Gastrocnemius medialis (tissue), 4 donors: Measurements from ENCODE around the gene NLK. TPM values are rescaled to one million over a fixed set of nuclear protein-coding genes. Genes with fewer than 3 reads are reported as not detected.

ENCODE experiments used
- ATAC-seq, 2 donors: fragments of 150-250 bp; one replicate each; pipeline ENCODE4 v1.9.1; 2016
- DNase-seq, 2 donors: peaks; one replicate each; pipeline ENCODE4 v3.0.0-alpha.2; 2019
- H3K27ac ChIP-seq, 4 donors: fragments of 200-600 bp; sonication (generic); 1 replicate in 1 of 4; 2 replicates in 3 of 4; pipeline ENCODE4 v1.5.1; 2016 to 2018; ENCODE audit warnings: mild to moderate bottlenecking in 2 of 4, moderate library complexity in 1 of 4
- H3K27me3 ChIP-seq, 3 donors: fragments of 200-600 bp; sonication (generic) in 2 of 3; 1 replicate in 1 of 3; 2 replicates in 2 of 3; pipeline versions ENCODE4 v1.5.1 to v1.6.0; 2016 to 2019; ENCODE audit warnings: mild to moderate bottlenecking in 1 of 3, moderate library complexity in 1 of 3
- H3K36me3 ChIP-seq, 2 donors: fragments of 200-600 bp; sonication (generic) in 1 of 2; one replicate each; pipeline ENCODE4 v1.5.1; 2017 to 2018
- H3K4me1 ChIP-seq, 2 donors: fragments of 200-600 bp; sonication (generic) in 1 of 2; one replicate each; pipeline ENCODE4 v1.5.1; 2016 to 2017; ENCODE audit warnings: mild to moderate bottlenecking in 2 of 2
- H3K4me3 ChIP-seq, 4 donors: fragments of 200-600 bp; sonication (generic) in 3 of 4; 1 replicate in 1 of 4; 2 replicates in 3 of 4; pipeline ENCODE4 v1.5.1; 2016 to 2019; ENCODE audit warnings: mild to moderate bottlenecking in 2 of 4
- H3K9me3 ChIP-seq, 3 donors: fragments of 200-600 bp; sonication (generic) in 2 of 3; 1 replicate in 1 of 3; 2 replicates in 2 of 3; pipeline ENCODE4 v1.5.1; 2016 to 2019
- CTCF ChIP-seq, 5 experiments: fragments of 450-650 bp in 3 of 5; fragments of 200-600 bp in 2 of 5; sonication (generic) in 2 of 5; IDR thresholded peaks in 4 of 5; conservative IDR thresholded peaks in 1 of 5; 1 replicate in 4 of 5; 2 replicates in 1 of 5; pipeline ENCODE4 v1.5.1; 2016 to 2019; ENCODE audit warnings: antibody characterized with exemption in 5 of 5, mild to moderate bottlenecking in 3 of 5, moderate library complexity in 3 of 5
- POLR2A ChIP-seq, 2 donors: fragments of 450-650 bp; IDR thresholded peaks; one replicate each; pipeline ENCODE4 v1.6.1; 2017; ENCODE audit warnings: antibody characterized with exemption in 2 of 2, mild to moderate bottlenecking in 2 of 2, moderate library complexity in 2 of 2
- in situ Hi-C, 4 donors: fragments of 200-750 bp; cut with MboI; loops; one replicate each; pipeline versions ENCODE4 v1.15.0 to v1.8.0; 2017; ENCODE audit warnings: low sequenced_read_pairs in 4 of 4
- intact Hi-C: fragments of 100-400 bp; cut with DNase I; formaldehyde crosslinking; loops from one replicate; pipeline ENCODE4 v1.15.1; 2023; ENCODE audit warnings: low total_unique reads
- total RNA-seq, 4 donors: library from RNA; depleted of rRNA; stranded (reverse); fragments of >200 nt; gene quantifications; one replicate each; pipeline versions ENCODE4 v1.1.0 to v1.2.3, GENCODE V29; 2016

NLK gene
- total RNA-seq, 4 donors from 2014 or later, result 6.5 to 11.0 (median 9.1) TPM

- in situ Hi-C loops, result no loop called here
- TF ChIP-seq POLR2A (IDR thresholded peaks at IDR 0.05) (no peak), CTCF (IDR thresholded peaks at IDR 0.05 in 4 of 5, conservative IDR thresholded peaks at IDR 0.05 in 1 of 5) (no peak)
- Histone ChIP-seq H3K9me3 (no peaks in the 10 kb centered on the region), H3K4me1 (no peaks in the 10 kb centered on the region), H3K27ac (no peak overlapping the region), H3K27me3 (no peaks in the 10 kb centered on the region), H3K36me3 (peaks cover 0 to 16% of the 10 kb centered on the region in 2 donors), H3K4me3 (no peak overlapping the region)
- ATAC-seq, result no peak
- no peak for DNase-seq
- intact Hi-C loops, result no loop called here
Observed at GRCh38 chr17:28127196-28127595, 84.7 kb downstream of the NLK start.

- ATAC-seq, result no peak
- H3K4me3 ChIP-seq, result no peak overlapping the region
- intact Hi-C loops, result no loop called here
- H3K27ac ChIP-seq, result no peak overlapping the region
- peaks cover 0 to 5% of the 10 kb centered on the region in 2 donors for H3K36me3 ChIP-seq
- in situ Hi-C loops, result no loop called here
- DNase-seq, result no peak
- H3K4me1 ChIP-seq, result no peaks in the 10 kb centered on the region
- H3K27me3 ChIP-seq, result no peaks in the 10 kb centered on the region
- TF ChIP-seq CTCF (IDR thresholded peaks at IDR 0.05 in 4 of 5, conservative IDR thresholded peaks at IDR 0.05 in 1 of 5) (no peak), POLR2A (IDR thresholded peaks at IDR 0.05) (no peak)
- H3K9me3 ChIP-seq, result no peaks in the 10 kb centered on the region
Observed at GRCh38 chr17:28128779-28129178, 86.3 kb downstream of the NLK start.

- no peak for ATAC-seq
- Histone ChIP-seq H3K27ac (no peak overlapping the region), H3K9me3 (no peaks in the 10 kb centered on the region), H3K4me1 (no peaks in the 10 kb centered on the region), H3K4me3 (no peak overlapping the region), H3K36me3 (no peaks in the 10 kb centered on the region), H3K27me3 (no peaks in the 10 kb centered on the region)
- in situ Hi-C loops (no loop called here), intact Hi-C loops (no loop called here)
- no peak for DNase-seq
- no peak for TF ChIP-seq POLR2A (IDR thresholded peaks at IDR 0.05)
- TF ChIP-seq CTCF (IDR thresholded peaks at IDR 0.05 in 4 of 5, conservative IDR thresholded peaks at IDR 0.05 in 1 of 5), result no peak
Observed at GRCh38 chr17:28130472-28130871, 88.0 kb downstream of the NLK start.

- no peaks in the 10 kb centered on the region for H3K27me3 ChIP-seq
- TF ChIP-seq CTCF (IDR thresholded peaks at IDR 0.05 in 4 of 5, conservative IDR thresholded peaks at IDR 0.05 in 1 of 5), result no peak
- TF ChIP-seq POLR2A (IDR thresholded peaks at IDR 0.05), result no peak
- no peaks in the 10 kb centered on the region for H3K36me3 ChIP-seq
- intact Hi-C loops, result no loop called here
- ATAC-seq, result no peak
- no peak overlapping the region for H3K4me3 ChIP-seq
- in situ Hi-C loops, result no loop called here
- DNase-seq, result no peak
- H3K27ac ChIP-seq, result no peak overlapping the region
- no peaks in the 10 kb centered on the region for H3K9me3 ChIP-seq
- no peaks in the 10 kb centered on the region for H3K4me1 ChIP-seq
Observed at GRCh38 chr17:28131599-28131998, 89.1 kb downstream of the NLK start.

- no peak overlapping the region for H3K27ac ChIP-seq
- no peaks in the 10 kb centered on the region for H3K4me1 ChIP-seq
- in situ Hi-C loops (no loop called here), intact Hi-C loops (no loop called here)
- H3K36me3 ChIP-seq, result no peaks in the 10 kb centered on the region
- H3K4me3 ChIP-seq, result no peak overlapping the region
- ATAC-seq (no peak), DNase-seq (no peak)
- no peak for TF ChIP-seq POLR2A (IDR thresholded peaks at IDR 0.05)
- TF ChIP-seq CTCF (IDR thresholded peaks at IDR 0.05 in 4 of 5, conservative IDR thresholded peaks at IDR 0.05 in 1 of 5), result no peak
- H3K9me3 ChIP-seq, result no peaks in the 10 kb centered on the region
- H3K27me3 ChIP-seq, result no peaks in the 10 kb centered on the region
Observed at GRCh38 chr17:28133562-28133970, 91.1 kb downstream of the NLK start.
